ENCODE results near the gene DPH2. TPM values are rescaled to one million over a fixed set of nuclear protein-coding genes. Genes with fewer than 3 reads are reported as not detected.
A peak's percentile ranks its signal among the peaks of the same experiment; 100 is the strongest.

DPH2 gene
- total RNA-seq, 1 donor from 2014 or later, result 9.5 TPM

DNA sequence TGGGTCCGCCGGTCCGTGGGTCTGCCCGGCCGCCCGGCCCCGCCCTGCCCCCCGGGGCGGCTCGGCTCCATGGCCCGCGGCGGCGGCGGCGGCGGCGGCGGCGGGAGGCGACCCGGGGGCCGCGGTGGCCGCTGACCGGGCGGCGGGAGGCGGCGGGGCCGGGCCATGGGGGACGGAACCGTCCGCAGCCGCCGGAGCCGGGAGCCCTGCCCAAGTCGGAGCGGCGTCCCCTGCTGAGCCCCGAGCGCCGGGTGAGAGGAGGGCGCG, 9.4 kb downstream of the DPH2 start:
- no peak overlapping the region for H3K27ac Mint-ChIP-seq
- no peaks in the 10 kb centered on the region for H3K36me3 ChIP-seq
- no peaks in the 10 kb centered on the region for H3K9me3 Mint-ChIP-seq
- peaks cover 8% of the 10 kb centered on the region for H3K4me1 ChIP-seq
- TF ChIP-seq CTCF (IDR thresholded peaks at IDR 0.05) (no peak), EZH2 (IDR thresholded peaks at IDR 0.05) (no peak), EZH2phosphoT487 (IDR thresholded peaks at IDR 0.05) (no peak)
- peaks cover 49% of the 10 kb centered on the region for H3K4me1 Mint-ChIP-seq
- peaks cover 36% of the 10 kb centered on the region for H4K20me1 ChIP-seq (ENCODE audit: low read depth)
- H3K4me2 ChIP-seq, result peak overlapping the region; percentile 77
- H3K9ac ChIP-seq, result peak overlapping the region; percentile 57
- H3K27me3 ChIP-seq, result no peaks in the 10 kb centered on the region
- peaks cover 22% of the 10 kb centered on the region for H3K36me3 Mint-ChIP-seq
- peaks cover 34% of the 10 kb centered on the region for H3K79me2 ChIP-seq (ENCODE audit: low read depth)
- DNase-seq (ENCODE audit: low spot score), result no peak
- H3K4me3 ChIP-seq, result peak overlapping the region; percentile 89
- H3K9me3 ChIP-seq (ENCODE audit: low read depth), result no peaks in the 10 kb centered on the region
- H3F3A ChIP-seq (ENCODE audit: low read depth), result peaks cover 33% of the 10 kb centered on the region
- no peak overlapping the region for H3K4me3 Mint-ChIP-seq
- H3K27me3 Mint-ChIP-seq (ENCODE audit: insufficient read depth, low read depth), result peaks cover 4% of the 10 kb centered on the region
- no peak overlapping the region for H2AFZ ChIP-seq (replicated peaks)
- no peak overlapping the region for H3K27ac ChIP-seq

DNA sequence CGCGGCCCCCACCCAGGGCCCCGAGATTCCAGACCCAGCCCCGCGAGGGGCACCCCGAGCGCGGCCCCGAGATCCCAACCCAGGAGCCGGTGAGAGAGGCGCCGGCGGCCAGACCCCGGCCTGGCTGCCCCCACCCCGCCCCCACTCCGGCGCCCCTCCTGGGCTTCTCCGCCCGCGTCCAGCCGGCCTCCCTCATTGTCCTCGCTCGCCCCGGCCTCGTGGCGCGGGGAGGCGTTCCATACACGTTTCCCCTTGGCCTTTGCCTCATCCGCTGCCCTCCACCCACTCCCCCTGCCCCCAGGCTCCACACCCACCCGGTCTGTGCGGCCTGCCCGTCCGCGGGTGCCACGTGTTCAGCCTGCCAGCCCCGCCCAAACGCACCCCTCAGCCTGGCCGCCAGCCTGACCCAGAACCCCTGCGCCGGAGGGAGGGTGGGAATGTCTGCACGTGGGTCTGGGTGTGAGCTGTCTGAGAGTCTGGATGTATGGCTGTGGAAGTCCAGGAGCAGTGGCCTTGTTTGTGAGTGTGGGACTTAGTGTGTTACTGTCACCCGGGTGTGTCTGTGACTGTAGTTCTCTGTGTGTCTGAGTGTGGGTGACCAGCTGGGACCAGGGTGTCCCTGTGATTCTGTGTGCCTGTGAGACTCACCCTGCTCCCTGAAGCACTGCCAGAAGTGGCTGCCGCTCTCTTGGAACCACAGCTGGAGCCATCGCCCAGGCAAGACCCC, 9.9 kb downstream of the DPH2 start:
- no peak overlapping the region for H2AFZ ChIP-seq (replicated peaks)
- H3F3A ChIP-seq (ENCODE audit: low read depth), result peaks cover 30% of the 10 kb centered on the region
- DNase-seq (ENCODE audit: low spot score), result peak; percentile 52
- Mint-ChIP-seq H3K27me3 (ENCODE audit: insufficient read depth, low read depth) (peaks cover 4% of the 10 kb centered on the region), H3K4me3 (peak overlapping the region; percentile 92), H3K36me3 (peaks cover 25% of the 10 kb centered on the region), H3K9me3 (no peaks in the 10 kb centered on the region), H3K4me1 (peaks cover 47% of the 10 kb centered on the region), H3K27ac (peak overlapping the region; percentile 86)
- peak overlapping the region; percentile 89 for H3K4me3 ChIP-seq
- peak overlapping the region; percentile 57 for H3K9ac ChIP-seq
- H3K27ac ChIP-seq, result no peak overlapping the region
- H4K20me1 ChIP-seq (ENCODE audit: low read depth), result peaks cover 36% of the 10 kb centered on the region
- no peaks in the 10 kb centered on the region for H3K27me3 ChIP-seq
- TF ChIP-seq CTCF (IDR thresholded peaks at IDR 0.05), result no peak
- no peak for TF ChIP-seq EZH2 (IDR thresholded peaks at IDR 0.05)
- no peak for TF ChIP-seq EZH2phosphoT487 (IDR thresholded peaks at IDR 0.05)
- H3K36me3 ChIP-seq, result no peaks in the 10 kb centered on the region
- no peaks in the 10 kb centered on the region for H3K9me3 ChIP-seq (ENCODE audit: low read depth)
- H3K79me2 ChIP-seq (ENCODE audit: low read depth), result peaks cover 34% of the 10 kb centered on the region
- H3K4me1 ChIP-seq, result peaks cover 8% of the 10 kb centered on the region
- H3K4me2 ChIP-seq, result peak overlapping the region; percentile 77

DNA sequence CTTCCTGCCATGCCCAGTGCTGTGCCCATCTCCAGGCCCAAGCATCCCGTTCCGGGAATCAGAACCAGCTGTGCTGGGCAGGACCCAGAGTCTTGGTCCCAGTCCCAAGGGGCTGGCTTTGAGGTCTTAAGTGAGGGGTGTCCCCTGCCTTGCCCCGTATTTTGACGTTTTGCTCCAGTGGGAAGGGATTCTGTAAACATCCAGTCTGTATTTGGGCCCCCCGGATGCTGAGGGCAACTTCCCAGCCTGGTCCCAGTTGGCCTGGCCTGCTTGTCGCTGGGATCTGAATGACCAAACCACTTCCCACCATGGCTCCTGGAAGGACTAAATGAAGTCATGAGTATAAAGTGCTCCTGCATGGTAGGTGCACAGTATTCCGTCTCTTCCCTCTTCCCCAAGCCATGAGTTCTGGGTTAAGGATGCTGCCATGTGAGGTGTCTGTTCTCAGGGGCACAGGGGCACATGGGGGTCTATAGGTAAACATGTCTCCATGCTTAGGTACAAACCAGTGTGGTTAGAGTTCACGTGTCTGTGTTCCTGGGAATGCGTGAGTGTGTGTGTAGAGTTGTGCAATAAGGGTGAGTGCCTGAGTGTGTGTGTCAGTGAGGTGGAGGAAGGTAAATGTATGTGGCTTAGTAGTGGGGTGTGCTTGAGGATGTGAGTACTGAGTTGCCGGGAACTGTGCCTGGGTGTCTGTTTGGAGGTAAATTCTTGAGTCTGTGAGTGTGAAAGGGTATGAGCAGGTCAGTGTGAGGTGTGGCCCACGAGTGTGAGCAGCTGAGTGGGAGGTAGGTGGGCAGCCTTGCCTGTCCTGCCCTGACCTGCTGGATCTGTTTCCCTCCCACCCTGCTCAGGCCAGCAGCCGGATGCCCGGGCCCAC, 10.7 kb downstream of the DPH2 start:
- H3K27me3 Mint-ChIP-seq (ENCODE audit: insufficient read depth, low read depth), result peaks cover 4% of the 10 kb centered on the region
- DNase-seq (ENCODE audit: low spot score), result no peak
- Histone ChIP-seq H2AFZ (replicated peaks) (no peak overlapping the region), H3K79me2 (ENCODE audit: low read depth) (peaks cover 28% of the 10 kb centered on the region), H3K36me3 (no peaks in the 10 kb centered on the region), H3K4me3 (peak overlapping the region; percentile 89), H3K4me2 (peak overlapping the region; percentile 77), H3K4me1 (peaks cover 8% of the 10 kb centered on the region), H3K9ac (peak overlapping the region; percentile 57), H3K27ac (no peak overlapping the region), H3K9me3 (ENCODE audit: low read depth) (no peaks in the 10 kb centered on the region), H3F3A (ENCODE audit: low read depth) (peaks cover 29% of the 10 kb centered on the region), H4K20me1 (ENCODE audit: low read depth) (peaks cover 31% of the 10 kb centered on the region), H3K27me3 (no peaks in the 10 kb centered on the region)
- no peaks in the 10 kb centered on the region for H3K9me3 Mint-ChIP-seq
- peak overlapping the region; percentile 92 for H3K4me3 Mint-ChIP-seq
- peaks cover 27% of the 10 kb centered on the region for H3K36me3 Mint-ChIP-seq
- peak overlapping the region; percentile 86 for H3K27ac Mint-ChIP-seq
- TF ChIP-seq EZH2phosphoT487 (IDR thresholded peaks at IDR 0.05) (no peak), CTCF (IDR thresholded peaks at IDR 0.05) (no peak), EZH2 (IDR thresholded peaks at IDR 0.05) (no peak)
- peaks cover 45% of the 10 kb centered on the region for H3K4me1 Mint-ChIP-seq

All from neural progenitor cell (in vitro differentiated cells).